Retina (tissue), 1 donor: ENCODE data around the gene CTSV.
"Not testable (repeated sequence)": the region's sequence is repeated elsewhere in the genome, so short reads cannot be mapped to it uniquely, and the experiment has no call there.

ENCODE experiments used
- DNase-seq: peaks from one replicate; pipeline ENCODE4 v3.0.0-alpha.2; 2016

Gene CTSV

DNA sequence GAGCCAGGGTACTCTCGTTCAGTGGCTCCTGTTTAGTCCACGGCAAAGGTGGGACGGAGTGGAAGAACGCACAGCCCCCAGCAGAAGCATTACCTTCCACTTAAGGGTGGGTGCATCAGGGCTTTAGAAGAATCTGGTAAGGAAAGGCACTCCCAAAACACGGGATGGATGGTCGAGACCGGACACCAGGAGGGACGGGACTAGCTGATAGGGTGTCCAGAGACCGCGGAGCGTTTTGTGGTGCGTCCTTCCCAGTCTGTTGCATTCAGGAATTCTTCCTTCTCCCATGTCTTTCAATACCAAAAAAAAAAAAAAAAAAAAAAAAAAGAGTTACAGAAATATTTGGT is 545 bp upstream of the CTSV start:
- no peak for DNase-seq

DNA sequence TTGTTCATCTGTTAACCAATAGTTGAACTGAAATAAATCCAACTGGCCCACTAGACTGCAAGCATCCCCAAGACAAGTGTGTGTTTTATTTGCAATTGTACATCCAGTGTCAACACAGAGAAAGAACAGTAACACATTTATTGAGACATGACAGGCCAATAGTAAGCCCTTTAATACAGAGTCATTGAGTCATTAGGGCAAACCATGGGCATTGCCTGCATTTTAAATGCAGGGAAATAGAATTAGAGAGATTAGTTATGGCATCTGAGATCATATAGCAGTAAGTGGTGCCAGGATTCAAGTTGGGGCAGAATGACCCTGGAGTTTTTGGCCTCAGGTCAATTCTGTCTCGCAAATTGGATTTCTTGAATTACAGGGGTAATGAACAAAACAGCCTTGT is 15.4 kb downstream of the CTSV start:
- not testable (repeated sequence) for DNase-seq

DNA sequence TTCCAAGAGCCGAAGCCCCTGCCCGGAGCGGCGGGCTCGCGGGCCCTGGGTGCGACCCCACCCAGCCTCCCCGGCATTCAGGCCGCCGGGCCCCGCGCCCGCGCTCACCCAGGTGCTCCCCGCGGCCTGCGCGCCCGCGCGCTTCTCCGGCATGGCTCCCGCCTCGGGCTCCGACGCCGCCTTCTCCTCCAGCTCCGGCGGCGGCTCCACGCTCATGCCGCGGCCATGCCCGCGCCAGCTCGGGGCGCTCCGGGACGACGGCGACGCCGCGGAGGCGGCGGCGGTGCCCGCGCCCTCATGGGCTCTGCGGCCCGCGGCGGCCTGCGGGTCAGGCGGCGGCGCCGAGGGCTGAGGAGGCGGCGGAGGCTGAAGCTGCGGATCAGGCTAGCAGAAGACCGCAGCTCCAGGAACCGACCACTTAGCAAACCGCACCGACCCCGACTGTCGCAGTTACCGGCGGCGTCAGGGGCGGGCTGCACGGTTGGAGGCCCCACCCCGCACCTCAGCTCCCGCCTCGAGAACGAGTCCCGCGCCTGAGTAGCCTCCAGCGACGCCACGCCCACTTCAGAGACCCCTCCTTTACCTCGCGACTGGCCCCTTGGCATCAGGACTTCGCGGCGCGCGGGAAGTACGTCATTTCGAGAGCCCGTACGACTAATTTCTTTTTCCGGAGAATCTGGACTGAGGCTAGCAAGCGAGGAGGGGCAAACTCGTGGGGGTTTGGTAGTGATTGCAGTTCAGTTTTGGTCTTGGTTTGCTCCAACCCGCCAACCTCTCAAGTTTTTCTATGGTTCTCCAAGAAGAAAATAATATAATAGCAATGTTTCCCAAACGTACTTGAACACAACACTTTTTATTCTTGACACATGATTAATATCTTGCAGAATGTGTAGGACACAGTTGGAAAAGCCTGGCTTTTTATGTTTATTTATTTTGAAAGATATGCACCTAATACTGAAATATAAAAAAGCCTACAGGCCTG is 25.5 kb downstream of the CTSV start:
- peak; percentile 84 for DNase-seq

DNA sequence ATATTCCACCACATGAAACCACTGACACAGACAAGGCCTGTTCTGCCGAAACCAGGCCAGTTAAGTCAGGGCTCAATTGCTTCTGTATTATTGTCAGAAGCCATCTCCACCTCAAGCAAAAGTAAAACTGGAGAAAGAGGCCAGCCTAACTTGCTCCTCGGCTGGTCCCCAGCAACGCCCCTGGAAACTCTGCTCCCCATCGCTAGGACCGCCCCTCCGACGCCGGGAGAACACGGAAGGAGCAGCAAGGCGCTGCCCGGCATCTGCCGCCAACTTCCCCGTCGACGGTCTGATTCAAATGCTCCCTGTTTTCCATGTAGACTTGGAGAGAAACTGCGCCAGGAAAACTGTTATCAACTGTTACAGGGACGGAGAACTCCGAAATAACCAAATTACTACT is 26.3 kb downstream of the CTSV start:
- peak; percentile 20 for DNase-seq

DNA sequence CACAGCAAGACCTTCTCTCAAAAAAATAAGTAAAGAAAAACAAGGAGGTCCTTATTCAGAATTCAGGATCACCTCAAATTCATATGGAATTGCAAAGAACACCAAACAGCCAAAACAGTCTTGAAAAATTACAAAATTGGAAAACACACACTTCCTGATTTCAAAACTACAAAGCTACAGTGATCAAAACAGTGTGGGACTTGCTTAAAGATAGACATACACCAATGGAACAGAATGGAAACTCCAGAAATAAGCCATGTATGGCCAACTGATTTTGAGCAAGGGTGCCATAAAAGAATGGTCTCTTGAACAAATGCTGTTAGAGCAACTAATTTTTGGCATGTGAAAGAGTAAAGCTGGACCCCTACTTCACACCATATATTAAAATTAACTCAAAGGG is 36.7 kb downstream of the CTSV start:
- not testable (repeated sequence) for DNase-seq

DNA sequence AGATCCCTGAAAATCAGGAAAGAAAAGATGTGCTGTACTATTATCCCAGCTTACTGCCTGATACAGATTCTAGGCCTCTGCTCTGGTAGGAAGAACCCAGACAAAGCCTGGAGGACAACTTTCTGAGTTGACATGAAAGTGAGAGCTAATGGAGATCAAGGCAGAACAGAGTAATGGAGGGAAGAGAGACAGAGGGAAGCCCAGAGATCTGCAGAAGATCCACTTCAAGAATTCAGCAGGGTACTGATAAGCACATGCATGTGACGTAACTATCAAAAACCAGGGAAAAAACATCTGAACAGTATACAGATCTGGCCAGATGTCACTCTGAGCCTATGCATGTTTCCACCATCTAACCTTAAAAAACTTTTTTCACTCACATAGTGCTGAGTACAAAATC is 37.6 kb downstream of the CTSV start:
- DNase-seq: not testable (repeated sequence)

DNA sequence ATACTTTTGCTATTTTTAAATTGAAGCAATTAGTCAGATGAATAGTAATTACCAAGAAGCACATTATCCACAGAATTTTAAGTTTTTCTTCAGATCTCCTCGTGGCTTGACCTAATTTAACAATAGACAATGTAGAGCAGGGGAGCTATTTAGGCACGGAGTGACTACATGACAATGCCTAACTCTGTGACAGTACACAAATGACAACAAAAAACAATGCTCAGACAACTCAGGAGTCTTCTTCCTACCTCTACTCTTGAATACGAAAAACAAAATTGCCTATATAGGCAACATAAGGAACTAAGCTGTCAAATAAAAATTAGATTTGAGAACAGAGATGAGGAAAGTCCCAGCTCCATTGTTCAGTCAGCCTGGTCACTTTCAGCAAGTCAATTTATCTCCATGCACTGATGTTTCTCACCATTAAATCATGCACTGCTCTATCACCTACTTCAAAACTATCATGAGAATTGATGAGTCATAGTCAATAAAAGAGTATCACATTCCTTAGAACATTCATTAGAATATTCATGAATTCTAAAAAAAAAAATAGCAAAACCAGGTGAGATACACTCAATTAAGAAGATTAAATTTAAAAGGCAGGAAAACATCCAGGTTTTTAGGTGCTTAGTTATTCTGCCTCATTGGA is 38.7 kb downstream of the CTSV start:
- DNase-seq: not testable (repeated sequence)

DNA sequence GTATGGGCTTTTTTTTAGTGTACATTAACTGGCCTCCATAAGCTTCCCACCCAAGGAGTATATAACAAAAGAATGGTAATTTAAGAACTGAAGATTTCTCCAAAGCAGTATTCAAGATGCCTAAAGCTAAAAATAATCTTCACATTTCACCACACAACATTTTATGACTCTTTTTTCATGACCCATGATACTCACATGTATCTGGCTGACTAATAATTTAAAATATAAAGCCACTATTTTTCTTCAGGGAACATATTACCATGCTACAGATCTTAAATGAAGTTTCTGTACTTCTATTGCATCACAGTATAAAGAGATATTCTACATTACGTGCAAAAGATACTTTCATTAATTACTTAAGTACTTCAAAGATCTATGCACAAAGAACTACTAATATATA is 39.2 kb downstream of the CTSV start:
- not testable (repeated sequence) for DNase-seq

DNA sequence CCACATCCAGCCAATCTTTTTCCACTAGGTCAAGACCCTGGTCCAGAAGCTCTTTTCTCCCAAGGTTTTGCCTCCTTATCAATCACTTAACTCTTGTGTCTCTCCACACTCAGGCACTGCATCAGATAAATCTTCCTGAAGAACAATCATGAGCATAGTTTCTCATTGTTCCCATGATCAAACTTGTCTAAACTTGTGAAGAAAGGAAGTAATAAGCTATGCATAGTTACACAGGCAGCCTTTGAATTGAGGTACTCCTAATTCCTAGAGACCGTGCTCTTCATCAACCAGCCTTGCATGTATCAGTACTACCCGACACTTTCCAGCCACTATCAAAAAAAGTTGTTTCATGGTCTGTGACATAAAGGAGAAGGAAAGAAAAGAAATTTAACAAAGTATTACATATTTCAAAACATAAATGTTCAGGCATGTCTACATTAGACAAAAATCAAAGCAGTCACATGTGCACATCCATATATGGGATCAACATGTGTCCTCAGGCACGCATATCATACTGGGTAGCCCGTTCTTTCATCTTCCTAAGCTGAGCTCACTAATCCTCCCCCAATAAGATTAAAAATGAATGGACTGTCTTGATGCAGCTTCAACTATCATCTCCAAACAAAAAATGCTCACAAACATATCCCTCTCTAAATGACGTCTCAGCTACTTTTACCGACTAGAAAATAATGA is 41.8 kb downstream of the CTSV start:
- DNase-seq: not testable (repeated sequence)

DNA sequence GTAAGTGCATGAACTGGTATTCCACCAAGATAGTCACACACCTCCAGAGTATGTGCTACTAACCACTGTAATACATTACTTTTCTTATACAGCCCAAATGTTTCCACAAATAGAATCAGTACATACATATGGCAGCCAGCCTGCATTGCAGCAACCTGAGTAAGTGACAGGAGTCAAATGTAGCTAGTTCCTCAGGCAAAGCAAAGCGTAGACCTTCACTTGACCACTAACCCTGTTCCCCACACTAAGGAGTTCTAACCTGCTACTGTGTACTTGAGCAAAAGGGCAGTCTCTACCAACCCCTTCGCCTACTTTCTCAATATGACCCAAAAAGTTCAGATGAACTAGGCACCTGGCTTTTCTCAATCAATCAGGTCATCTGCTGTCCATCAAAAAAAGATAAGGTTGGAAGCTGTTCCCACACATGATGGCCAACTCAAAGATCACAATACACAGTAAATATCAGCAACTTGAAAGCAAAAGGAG is 44.4 kb downstream of the CTSV start:
- DNase-seq: not testable (repeated sequence)

DNA sequence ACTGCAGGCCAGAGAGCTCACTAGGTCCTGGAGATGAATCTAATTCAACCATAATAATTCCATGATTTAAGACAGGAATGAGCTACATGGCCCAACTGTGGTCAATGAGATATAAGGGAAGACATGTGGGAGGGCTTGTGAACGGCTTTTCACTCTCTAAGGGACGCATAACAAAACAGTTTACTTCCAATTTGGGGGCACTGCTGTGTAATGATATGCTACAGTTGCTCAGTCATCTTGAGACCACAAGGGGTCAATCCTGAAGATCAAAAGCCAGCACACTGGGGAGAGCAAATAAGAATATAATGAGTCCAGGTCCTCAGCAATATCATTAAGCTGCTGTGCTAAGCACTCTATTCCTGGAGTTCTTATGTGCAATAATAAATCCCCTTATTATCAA is 46.6 kb downstream of the CTSV start:
- DNase-seq: not testable (repeated sequence)

DNA sequence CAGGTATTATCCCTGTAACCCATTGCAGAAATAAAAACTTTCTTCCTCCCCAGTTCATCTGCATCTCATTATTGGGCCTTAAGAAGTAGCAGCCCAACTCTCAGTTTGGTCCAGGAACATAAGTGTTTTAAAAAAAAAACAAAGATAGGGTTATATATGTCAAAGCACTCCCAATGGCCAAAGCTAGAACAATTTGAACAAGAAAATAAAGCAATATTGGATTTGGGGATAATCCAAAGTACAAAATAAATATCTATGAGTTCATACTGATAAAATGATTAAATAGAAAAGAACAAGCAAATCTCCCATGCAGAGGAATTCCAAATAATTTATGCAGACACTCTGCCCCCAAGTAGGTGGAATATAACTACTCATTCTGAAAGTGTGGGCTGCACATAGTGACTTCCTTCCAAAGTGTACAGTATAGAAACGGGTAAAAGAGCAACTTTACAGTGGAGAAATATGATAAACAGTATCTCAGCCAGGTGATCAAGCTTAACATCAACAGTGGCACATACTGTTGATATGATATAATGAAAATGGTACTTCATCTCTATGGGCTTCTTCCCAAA is 49.1 kb downstream of the CTSV start:
- not testable (repeated sequence) for DNase-seq

DNA sequence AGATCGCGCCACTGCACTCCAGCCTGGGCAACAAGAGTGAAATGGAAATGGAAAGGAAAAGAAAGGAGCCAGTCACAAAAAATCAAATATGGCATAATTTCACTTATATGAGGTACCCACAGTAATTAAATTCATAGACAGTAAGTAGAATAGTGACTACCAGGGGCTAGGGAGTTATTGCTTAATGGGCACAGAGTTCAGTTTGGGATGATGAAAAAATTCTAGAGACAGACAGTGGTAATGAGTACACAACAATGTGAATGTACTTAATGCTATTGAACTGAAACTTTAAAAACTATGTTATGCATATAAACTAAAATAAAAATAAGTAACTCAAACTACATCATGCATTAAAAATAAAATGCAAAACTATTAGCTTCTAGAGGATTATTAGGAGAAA is 54.1 kb downstream of the CTSV start:
- not testable (repeated sequence) for DNase-seq

DNA sequence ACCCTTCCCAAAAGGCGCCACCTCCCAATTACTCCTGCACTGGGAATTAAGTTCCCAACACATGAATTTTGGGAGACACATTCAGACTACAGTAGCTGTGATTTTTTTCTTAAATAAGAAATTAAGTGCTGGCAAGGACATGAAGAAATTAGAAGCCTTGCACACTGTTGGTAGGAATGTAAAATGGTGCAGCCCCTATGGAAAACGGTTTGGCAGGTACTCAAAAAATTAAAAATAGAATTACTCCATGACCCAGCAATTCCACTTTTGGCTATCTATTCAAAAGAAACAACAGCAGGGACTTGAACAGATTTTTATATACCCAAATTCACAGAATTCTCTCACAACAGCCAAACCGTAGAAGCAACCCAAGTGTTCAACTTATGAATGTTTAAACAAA is 54.8 kb downstream of the CTSV start:
- DNase-seq: not testable (repeated sequence)

DNA sequence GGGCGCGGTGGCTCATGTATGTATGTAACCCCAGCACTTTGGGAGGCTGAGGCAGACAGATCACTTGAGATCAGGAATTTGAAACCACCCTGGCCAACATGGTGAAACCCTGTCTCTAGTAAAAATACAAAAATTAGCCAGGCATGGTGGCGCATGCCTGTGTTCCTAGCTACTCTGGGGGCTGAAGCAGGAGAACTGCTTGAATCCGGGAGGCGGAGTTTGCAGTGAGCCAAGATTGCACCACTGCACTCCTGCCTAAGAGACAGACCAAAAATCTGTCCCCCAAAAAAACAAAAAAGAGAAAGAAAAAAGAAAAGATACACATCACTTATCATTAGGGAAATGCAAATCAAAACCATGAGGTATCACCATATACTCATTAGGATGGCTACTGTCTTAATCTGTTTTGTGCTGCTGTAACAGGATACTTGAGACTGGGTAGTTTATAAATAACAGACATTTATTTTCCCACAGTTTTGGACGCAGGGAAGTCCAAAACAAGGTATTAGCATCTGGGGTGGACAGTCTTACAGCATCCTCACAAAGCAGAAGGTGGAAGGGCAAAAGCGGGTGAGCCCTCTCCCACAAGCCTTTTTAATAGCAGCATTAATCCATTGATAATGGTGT is 55.3 kb downstream of the CTSV start:
- not testable (repeated sequence) for DNase-seq
